Activated naive CD4-positive, alpha-beta T cell treated with anti-CD3 and anti-CD28 coated beads, Interleukin-2, amount 50 U/mL, for 16 hours (primary cell): ENCODE measurements around the gene FTO.

Experiments
- DNase-seq: peaks from one replicate; pipeline ENCODE4 v3.0.0-alpha.2; 2020

The FTO gene

GRCh38 chr16:53756275-53756996 lies 52.5 kb downstream of the FTO start:
- DNase-seq = no peak

- no peak for DNase-seq
Observed at GRCh38 chr16:53757971-53758609, 54.1 kb downstream of the FTO start.

DNA sequence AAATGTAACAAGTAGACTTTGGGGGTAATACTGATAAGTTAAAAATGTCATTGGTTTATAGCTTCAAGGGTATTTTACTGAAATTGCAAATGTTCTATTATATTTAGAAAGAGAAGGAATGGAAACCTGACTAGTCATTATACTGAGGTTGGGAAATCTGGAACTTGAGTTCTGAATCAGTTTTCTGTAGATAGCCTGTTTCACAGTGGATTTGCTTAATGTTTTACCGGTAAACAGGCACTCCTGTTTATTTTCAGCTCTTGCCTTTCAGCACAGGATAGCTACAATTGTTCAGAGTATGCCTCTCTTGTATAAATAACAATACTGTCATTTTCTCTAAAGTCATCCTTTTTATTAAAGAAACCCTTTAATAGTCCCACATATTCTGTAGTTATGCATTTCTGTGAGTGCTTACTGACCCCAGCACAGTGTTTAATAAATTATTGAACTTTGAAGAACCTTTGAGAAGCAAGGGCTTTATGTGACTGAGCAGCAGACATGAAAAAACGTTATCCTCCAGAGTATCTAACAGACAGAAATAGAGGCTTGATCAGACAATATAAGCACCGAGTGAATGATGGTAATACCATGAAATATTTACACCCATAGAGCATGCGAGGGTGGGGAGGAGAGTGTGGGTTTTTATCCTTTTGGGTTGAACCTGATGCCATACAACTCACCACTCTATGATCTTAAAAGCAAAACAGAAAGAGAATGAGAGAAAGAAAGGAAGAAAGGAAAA lies 58.2 kb downstream of the FTO start:
- no peak for DNase-seq

GRCh38 chr16:53766304-53767016 lies 62.5 kb downstream of the FTO start:
- DNase-seq = no peak

- no peak for DNase-seq
Observed at GRCh38 chr16:53768167-53768566, 64.2 kb downstream of the FTO start.

- DNase-seq = no peak
Observed at GRCh38 chr16:53768593-53768992, 64.6 kb downstream of the FTO start.

DNA sequence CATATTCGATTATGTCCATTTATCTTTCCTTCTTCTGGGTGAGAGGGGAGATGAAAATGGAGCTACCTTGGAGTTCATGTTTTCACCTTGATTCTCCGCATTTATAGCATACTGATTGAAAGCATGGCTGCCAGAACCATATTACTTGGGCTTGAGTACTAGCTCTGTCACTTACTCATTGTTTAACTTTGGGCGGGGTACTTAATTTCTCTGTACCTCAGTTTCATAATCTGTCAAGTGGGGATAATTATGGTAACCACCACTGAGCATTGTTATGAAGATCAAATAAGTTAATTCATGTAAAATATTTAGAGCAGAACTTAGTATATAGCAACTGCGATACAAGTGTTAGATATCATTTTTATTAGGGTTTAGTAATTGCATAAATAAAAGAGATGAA lies 65.2 kb downstream of the FTO start:
- no peak for DNase-seq

- no peak for DNase-seq
Observed at GRCh38 chr16:53769787-53770186, 65.8 kb downstream of the FTO start.

DNA sequence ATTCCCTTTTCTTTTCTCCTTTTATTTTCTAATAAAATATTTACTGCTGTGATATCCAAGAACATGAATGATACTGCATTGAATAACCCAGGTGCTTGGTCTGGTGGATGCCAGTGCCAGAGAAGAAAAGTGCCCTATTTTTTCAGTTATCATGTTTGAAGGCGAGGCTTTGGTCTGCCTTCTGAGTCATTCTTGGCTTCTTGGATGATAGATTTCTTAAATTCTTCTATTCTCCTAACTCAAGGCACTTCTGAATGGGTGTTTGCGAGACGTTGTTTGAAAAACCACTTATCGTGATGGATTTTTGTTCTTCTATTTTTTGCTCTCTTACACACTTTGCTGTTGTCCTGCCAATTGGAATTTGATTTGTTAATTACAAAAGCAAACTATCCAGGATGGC lies 66.7 kb downstream of the FTO start:
- DNase-seq = no peak

DNA sequence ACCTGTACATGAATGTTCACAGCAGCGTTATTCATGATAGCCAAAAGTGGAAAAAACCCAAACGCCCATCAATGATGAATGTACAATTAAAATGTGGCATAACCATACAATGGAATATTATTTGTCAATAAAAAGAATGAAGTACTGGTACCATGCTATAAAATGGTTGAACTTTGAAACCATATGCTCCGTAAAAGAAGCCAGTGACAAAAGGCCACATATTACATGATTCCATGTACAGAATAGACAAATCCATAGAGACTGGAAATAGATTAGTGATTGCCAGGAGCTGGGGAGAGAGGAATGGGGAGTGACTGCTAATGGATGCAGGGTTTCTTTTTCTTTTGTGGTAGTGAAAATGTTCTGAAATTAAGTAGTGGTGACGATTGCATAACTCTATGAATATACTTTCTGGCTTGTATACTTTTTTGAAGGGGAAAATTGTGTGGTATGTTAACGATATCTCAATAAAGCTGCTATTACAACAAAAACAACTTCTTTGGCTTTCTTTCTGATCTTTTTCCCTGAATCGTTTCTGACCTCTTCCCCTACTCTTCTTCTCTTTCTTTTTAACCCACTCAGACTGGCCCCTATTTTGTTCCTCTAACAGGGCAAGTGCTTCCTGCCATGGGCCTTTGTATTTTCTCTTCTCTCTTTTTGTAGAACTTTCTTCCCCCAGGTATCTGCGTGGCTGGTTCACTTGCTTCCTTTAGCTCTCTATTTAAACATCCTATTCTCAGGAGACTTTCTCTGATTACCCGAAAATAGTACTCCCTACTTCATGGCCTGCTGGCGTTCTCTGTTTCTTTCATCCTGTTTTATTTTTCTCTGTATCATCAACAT lies 67.9 kb downstream of the FTO start:
- DNase-seq = no peak

DNA sequence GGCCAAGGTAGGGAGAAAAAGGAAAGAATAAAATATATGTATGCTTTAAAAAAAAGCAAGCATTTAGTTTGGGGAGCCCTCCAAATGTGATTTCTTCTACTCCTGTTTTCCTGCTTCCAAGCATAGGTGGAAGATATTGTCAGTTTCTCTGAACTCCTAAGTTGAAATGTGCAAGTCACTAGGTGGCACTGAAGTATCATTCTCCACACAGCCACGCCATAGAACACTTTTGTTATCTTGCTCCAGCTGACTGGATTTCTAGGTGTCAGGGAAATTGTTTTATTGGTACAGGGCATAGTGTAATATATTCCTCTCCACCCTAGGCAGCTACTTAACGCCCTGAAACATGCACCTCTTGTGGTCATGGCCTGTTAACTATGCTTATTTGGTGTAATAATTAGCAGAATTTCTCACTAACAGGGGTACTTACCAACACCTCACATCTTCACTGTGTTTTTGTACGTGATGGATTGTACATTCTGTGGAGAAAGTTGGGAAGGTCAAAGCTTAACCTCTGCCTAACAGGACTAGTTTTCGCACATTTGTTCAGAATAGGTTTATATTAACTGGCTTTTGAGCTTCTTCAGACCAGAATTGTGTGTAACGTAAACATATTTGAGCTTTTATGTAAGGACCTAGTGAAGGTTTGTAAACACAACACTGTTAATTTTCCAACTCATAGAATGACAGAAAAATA lies 69.3 kb downstream of the FTO start:
- no peak for DNase-seq

GRCh38 chr16:53773881-53774280 lies 69.9 kb downstream of the FTO start:
- no peak for DNase-seq

- no peak for DNase-seq
Observed at GRCh38 chr16:53775106-53775820, 71.3 kb downstream of the FTO start.

GRCh38 chr16:53775821-53776431 lies 72.0 kb downstream of the FTO start:
- DNase-seq = no peak

GRCh38 chr16:53779186-53779585 lies 75.2 kb downstream of the FTO start:
- no peak for DNase-seq

- no peak for DNase-seq
Observed at GRCh38 chr16:53780051-53780450, 76.1 kb downstream of the FTO start.

- no peak for DNase-seq
Observed at GRCh38 chr16:53781023-53781605, 77.2 kb downstream of the FTO start.

- DNase-seq = no peak
Observed at GRCh38 chr16:53782148-53782547, 78.2 kb downstream of the FTO start.

DNA sequence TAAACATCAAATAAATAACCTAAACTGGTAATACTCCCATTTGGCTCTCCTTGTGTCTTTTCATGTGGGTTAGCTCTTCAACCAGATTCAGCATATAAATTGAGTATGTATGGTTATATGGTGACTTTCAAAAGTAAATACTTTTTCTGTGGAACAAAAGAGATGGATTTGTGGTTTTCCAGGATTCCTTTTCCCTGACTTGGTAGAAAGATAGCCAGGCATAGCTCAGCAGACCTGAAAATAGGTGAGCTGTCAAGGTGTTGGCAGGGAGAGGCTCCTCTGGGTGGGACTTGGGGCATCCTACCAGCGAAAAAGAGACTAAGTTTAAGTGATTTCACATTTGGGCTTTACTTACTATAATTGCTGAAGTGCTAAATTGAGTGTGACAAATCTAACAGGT lies 80.3 kb downstream of the FTO start:
- no peak for DNase-seq

DNA sequence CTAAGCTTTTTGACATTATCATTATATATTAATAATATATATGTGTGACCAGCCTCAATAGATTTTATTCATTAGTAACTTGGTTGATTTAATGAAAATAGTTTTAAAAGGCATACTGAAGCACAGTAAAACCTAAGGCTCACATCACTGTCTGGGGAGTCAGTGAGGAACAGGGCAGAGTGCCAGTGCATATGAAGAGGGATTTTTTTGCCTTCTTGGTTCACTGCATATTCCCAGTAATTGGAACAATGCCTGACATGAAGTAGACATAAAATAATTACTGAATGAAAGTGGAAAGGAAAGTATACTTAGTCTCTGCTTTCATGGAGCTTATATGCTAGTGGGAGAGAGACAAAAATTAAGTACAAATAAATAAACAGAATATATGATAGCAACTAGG lies 81.1 kb downstream of the FTO start:
- DNase-seq = no peak
